Keratinocyte (primary cell): Measurements from ENCODE around the gene PKLR. TPM values are rescaled to one million over a fixed set of nuclear protein-coding genes. Genes with fewer than 3 reads are reported as not detected.
A peak's percentile ranks its signal among the peaks of the same experiment; 100 is the strongest.

Experiments
- DNase-seq: peaks from one replicate; pipeline ENCODE4 v3.0.0-alpha.2; 2011; ENCODE audit warnings: low read depth, missing footprints, low spot score
- FAIRE-seq: peaks from 2 replicates; lab custom pipeline; 2011; peaks lifted over from hg19 to GRCh38; lab: Jason Lieb, UNC
- H2AFZ ChIP-seq: 2 replicates; pipeline ENCODE4 v1.6.0; 2012; ENCODE audit warnings: low read length, control low read depth, inconsistent platforms; ENCODE audit not compliant: control insufficient read depth
- H3K27ac ChIP-seq: 2 replicates; pipeline ENCODE4 v1.5.1; 2011; ENCODE audit warnings: low read length; ENCODE audit not compliant: control insufficient read depth, insufficient read depth
- H3K27me3 ChIP-seq: 3 replicates; pipeline ENCODE4 v1.6.0; 2011; ENCODE audit warnings: low read length; ENCODE audit not compliant: control insufficient read depth, insufficient read depth; ENCODE audit errors: extremely low read depth
- H3K36me3 ChIP-seq, 2 experiments: 2 replicates in 1 of 2; 3 replicates in 1 of 2; pipeline ENCODE4 v1.5.1; 2011; ENCODE audit warnings: low read length in 2 of 2, mild to moderate bottlenecking in 1 of 2; ENCODE audit not compliant: control insufficient read depth in 2 of 2, insufficient read depth in 2 of 2; ENCODE audit errors: extremely low read depth in 1 of 2
- H3K4me1 ChIP-seq: 3 replicates; pipeline ENCODE4 v1.5.1; 2011; ENCODE audit warnings: low read length; ENCODE audit not compliant: control insufficient read depth, insufficient read depth; ENCODE audit errors: extremely low read depth
- H3K4me2 ChIP-seq: 3 replicates; pipeline ENCODE4 v1.6.0; 2011; ENCODE audit warnings: low read depth, low read length; ENCODE audit not compliant: control insufficient read depth, insufficient read depth; ENCODE audit errors: extremely low read depth
- H3K4me3 ChIP-seq, 3 experiments: fragments of 200-600 bp in 1 of 3; sonication (generic) in 1 of 3; 2 replicates in 2 of 3; 3 replicates in 1 of 3; pipeline ENCODE4 v1.5.1; 2011 to 2016; ENCODE audit warnings: low read length in 3 of 3, mild to moderate bottlenecking in 3 of 3, control low read depth in 2 of 3, inconsistent platforms in 1 of 3, low read depth in 1 of 3, mixed read lengths in 1 of 3, mixed run types in 1 of 3, moderate library complexity in 1 of 3; ENCODE audit not compliant: control insufficient read depth in 2 of 3, insufficient read depth in 2 of 3; ENCODE audit errors: extremely low read depth in 1 of 3
- H3K79me2 ChIP-seq: 2 replicates; pipeline ENCODE4 v1.6.0; 2012; ENCODE audit warnings: low read length; ENCODE audit not compliant: control insufficient read depth, insufficient read depth
- H3K9ac ChIP-seq: 3 replicates; pipeline ENCODE4 v1.6.0; 2011; ENCODE audit warnings: low read length; ENCODE audit not compliant: control insufficient read depth, insufficient read depth; ENCODE audit errors: extremely low read depth
- H3K9me1 ChIP-seq: 3 replicates; pipeline ENCODE4 v1.6.0; 2011; ENCODE audit warnings: low read length; ENCODE audit not compliant: control insufficient read depth, insufficient read depth; ENCODE audit errors: extremely low read depth
- H3K9me3 ChIP-seq: 2 replicates; pipeline ENCODE4 v1.5.1; 2012; ENCODE audit warnings: low read depth, low read length; ENCODE audit not compliant: control insufficient read depth
- H4K20me1 ChIP-seq: 3 replicates; pipeline ENCODE4 v1.6.0; 2011; ENCODE audit warnings: low read length; ENCODE audit not compliant: control insufficient read depth, insufficient read depth; ENCODE audit errors: extremely low read depth
- CTCF ChIP-seq, 3 experiments: IDR thresholded peaks in 1 of 3; conservative IDR thresholded peaks in 1 of 3; optimal IDR thresholded peaks in 1 of 3; 2 replicates in 2 of 3; 3 replicates in 1 of 3; pipeline versions ENCODE3 to v1.5.1; 2011; ENCODE audit warnings: low read length in 3 of 3, mild to moderate bottlenecking in 3 of 3, moderate library complexity in 2 of 3, control low read depth in 1 of 3, inconsistent platforms in 1 of 3; ENCODE audit not compliant: insufficient read depth in 2 of 3; ENCODE audit errors: extremely low read depth in 1 of 3
- EZH2 ChIP-seq: IDR thresholded peaks from one replicate; pipeline ENCODE4 v1.6.1; 2012; ENCODE audit warnings: inconsistent platforms, mild to moderate bottlenecking, low read length, moderate library complexity
- dilution Hi-C: fragments of 300-500 bp; cut with MboI; formaldehyde crosslinking; loops from one replicate; pipeline ENCODE4 v1.7.0; 2020; ENCODE audit warnings: low sequenced_read_pairs; ENCODE audit not compliant: extremely low pct_ligation_motif_present
- polyA plus RNA-seq, 5 experiments: library from polyadenylated mRNA; depleted of rRNA in 3 of 5; stranded (reverse) in 3 of 5; stranded (forward) in 1 of 5; unstranded in 1 of 5; fragments of >200 nt; gene quantifications; 1 replicate in 1 of 5; 2 replicates in 3 of 5; 3 replicates in 1 of 5; pipeline versions ENCODE4 v1.2.1 to v1.2.3, GENCODE V29; 2011 to 2012; ENCODE audit warnings: missing spikeins in 2 of 5, low read depth in 1 of 5, low replicate concordance in 1 of 5

The PKLR gene
- polyA plus RNA-seq, 1 donor (not counting 4 experiments of a cell fraction or from before 2014, with no cell fraction given) = 0.03 TPM

- no peak overlapping the region for H3K9ac ChIP-seq
- no peaks in the 10 kb centered on the region for H3K9me3 ChIP-seq
- no peaks in the 10 kb centered on the region for H3K36me3 ChIP-seq
- no peak for DNase-seq
- dilution Hi-C loops = no loop called here
- no peaks in the 10 kb centered on the region for H3K9me1 ChIP-seq
- H3K4me3 ChIP-seq = no peak overlapping the region
- H4K20me1 ChIP-seq = no peaks in the 10 kb centered on the region
- TF ChIP-seq EZH2 (no peak), CTCF (optimal IDR thresholded peaks at IDR 0.05 in 1 of 3, IDR thresholded peaks at IDR 0.05 in 1 of 3, conservative IDR thresholded peaks at IDR 0.05 in 1 of 3; ENCODE audit: extremely low read depth in 1 of 3, insufficient read depth in 2 of 3, low read length in 3 of 3) (no peak)
- no peak overlapping the region for H3K27ac ChIP-seq
- no peak overlapping the region for H2AFZ ChIP-seq
- no peak overlapping the region for H3K4me2 ChIP-seq
- no peak for FAIRE-seq
- no peaks in the 10 kb centered on the region for H3K79me2 ChIP-seq
- peaks cover 11% of the 10 kb centered on the region for H3K4me1 ChIP-seq
- H3K27me3 ChIP-seq = no peaks in the 10 kb centered on the region
Observed at GRCh38 chr1:155279268-155279667, 22.0 kb downstream of the PKLR start.

GRCh38 chr1:155278689-155279160 lies 22.5 kb downstream of the PKLR start:
- Histone ChIP-seq H2AFZ (no peak overlapping the region), H3K79me2 (no peaks in the 10 kb centered on the region), H3K9me3 (no peaks in the 10 kb centered on the region), H3K9me1 (no peaks in the 10 kb centered on the region), H3K4me2 (peak overlapping the region; percentile 90), H3K27ac (no peak overlapping the region), H3K4me1 (peaks cover 12% of the 10 kb centered on the region), H3K9ac (no peak overlapping the region), H3K27me3 (no peaks in the 10 kb centered on the region), H3K36me3 (no peaks in the 10 kb centered on the region), H4K20me1 (no peaks in the 10 kb centered on the region), H3K4me3 (no peak overlapping the region)
- dilution Hi-C loops = no loop called here
- TF ChIP-seq CTCF (optimal IDR thresholded peaks at IDR 0.05 in 1 of 3, IDR thresholded peaks at IDR 0.05 in 1 of 3, conservative IDR thresholded peaks at IDR 0.05 in 1 of 3; ENCODE audit: extremely low read depth in 1 of 3, insufficient read depth in 2 of 3, low read length in 3 of 3) (no peak), EZH2 (no peak)
- DNase-seq = no peak
- FAIRE-seq = no peak
